HepG2 (cell line): Measurements from ENCODE around the gene YY1. TPM values are rescaled to one million over a fixed set of nuclear protein-coding genes. Genes with fewer than 3 reads are reported as not detected.

Experiments used
- ATAD3A ChIP-seq: sonication (generic); formaldehyde crosslinking; IDR thresholded peaks from 2 replicates; pipeline ENCODE4 v1.4.0; 2020; ENCODE audit warnings: missing genetic modification reagents
- CSRNP1 ChIP-seq: sonication (generic); formaldehyde crosslinking; IDR thresholded peaks from 2 replicates; pipeline ENCODE4 v1.8.1; 2023; ENCODE audit warnings: mild to moderate bottlenecking, missing genetic modification reagents
- EEA1 ChIP-seq: sonication (generic); formaldehyde crosslinking; IDR thresholded peaks from 2 replicates; pipeline ENCODE4 v1.5.1; 2020; ENCODE audit warnings: mild to moderate bottlenecking, missing genetic modification reagents, borderline replicate concordance
- KDM1A ChIP-seq: IDR thresholded peaks from 2 replicates; pipeline ENCODE4 v1.6.1; 2016; ENCODE audit warnings: missing compliant biosample characterization
- KLF16 ChIP-seq, 2 experiments: sonication (generic) in 1 of 2; formaldehyde crosslinking in 1 of 2; IDR thresholded peaks; 2 replicates each; pipeline versions ENCODE4 v1.6.1 to v1.8.0; 2016 to 2023; ENCODE audit warnings: missing genetic modification reagents in 2 of 2, missing compliant biosample characterization in 1 of 2
- MLX ChIP-seq: IDR thresholded peaks from 2 replicates; pipeline ENCODE4 v1.6.1; 2016
- NONO ChIP-seq, 2 experiments: fragments of 450-650 bp in 1 of 2; sonication (generic) in 1 of 2; formaldehyde crosslinking in 1 of 2; IDR thresholded peaks in 1 of 2; conservative IDR thresholded peaks in 1 of 2; 2 replicates each; pipeline versions ENCODE4 v1.6.1 to v1.8.0; 2017 to 2022; ENCODE audit warnings: mild to moderate bottlenecking in 1 of 2, missing genetic modification reagents in 1 of 2, moderate library complexity in 1 of 2
- PRDM4 ChIP-seq: sonication (generic); formaldehyde crosslinking; IDR thresholded peaks from 2 replicates; pipeline ENCODE4 v1.9.0; 2021; ENCODE audit warnings: missing genetic modification reagents, borderline replicate concordance
- SRY ChIP-seq: sonication (generic); formaldehyde crosslinking; IDR thresholded peaks from 2 replicates; pipeline ENCODE4 v1.8.0; 2022; ENCODE audit warnings: mild to moderate bottlenecking, missing genetic modification reagents
- YEATS2 ChIP-seq: sonication (generic); formaldehyde crosslinking; IDR thresholded peaks from 2 replicates; pipeline ENCODE4 v1.4.0; 2020; ENCODE audit warnings: missing genetic modification reagents, borderline replicate concordance
- ZFP36 ChIP-seq: fragments of 150-350 bp; IDR thresholded peaks from 2 replicates; pipeline ENCODE4 v1.6.1; 2018; ENCODE audit warnings: borderline replicate concordance, low read length, low read depth; ENCODE audit not compliant: partially characterized antibody
- ZFP36L1 ChIP-seq: sonication (generic); formaldehyde crosslinking; IDR thresholded peaks from 2 replicates; pipeline ENCODE4 v1.8.0; 2022; ENCODE audit warnings: mild to moderate bottlenecking, missing genetic modification reagents, moderate library complexity
- ZFP62 ChIP-seq: sonication (generic); formaldehyde crosslinking; IDR thresholded peaks from 2 replicates; pipeline ENCODE4 v1.4.0; 2020; ENCODE audit warnings: missing genetic modification reagents
- ZFY ChIP-seq: sonication (generic); formaldehyde crosslinking; IDR thresholded peaks from 2 replicates; pipeline ENCODE4 v1.4.0; 2020; ENCODE audit warnings: missing genetic modification reagents
- ZHX2 ChIP-seq, 2 experiments: sonication (generic) in 1 of 2; formaldehyde crosslinking in 1 of 2; IDR thresholded peaks; 2 replicates each; pipeline versions ENCODE4 v1.6.1 to v1.9.0; 2014 to 2022; ENCODE audit warnings: antibody characterized with exemption in 1 of 2, borderline replicate concordance in 1 of 2, inconsistent platforms in 1 of 2, low read depth in 1 of 2, missing genetic modification reagents in 1 of 2
- ZNF484 ChIP-seq: sonication (generic); formaldehyde crosslinking; IDR thresholded peaks from 2 replicates; pipeline ENCODE4 v1.5.1; 2020; ENCODE audit warnings: mild to moderate bottlenecking, low read depth, missing genetic modification reagents, borderline replicate concordance
- ZNF780A ChIP-seq: sonication (generic); formaldehyde crosslinking; IDR thresholded peaks from 2 replicates; pipeline ENCODE4 v1.8.0; 2022; ENCODE audit warnings: mild to moderate bottlenecking, missing genetic modification reagents, moderate library complexity
- ZSCAN12 ChIP-seq: sonication (generic); formaldehyde crosslinking; IDR thresholded peaks from 2 replicates; pipeline ENCODE4 v1.9.0; 2021; ENCODE audit warnings: mild to moderate bottlenecking, missing genetic modification reagents
- polyA plus RNA-seq, 8 experiments: library from polyadenylated mRNA; depleted of rRNA in 3 of 8; stranded (reverse) in 7 of 8; unstranded in 1 of 8; fragments of >200 nt; fragmentation: Illumina TruSeq in 4 of 8; extraction: Trizol in 4 of 8; gene quantifications; 2 replicates each; pipeline versions ENCODE4 v1.2.1 to v1.2.3, GENCODE V29; 2011 to 2016; ENCODE audit warnings: low read depth in 4 of 8, missing spikeins in 1 of 8, mixed read lengths in 1 of 8; ENCODE audit not compliant: insufficient read depth in 1 of 8
- total RNA-seq, 5 experiments: library from RNA; depleted of rRNA; stranded (reverse); fragments of >200 nt; fragmentation: Illumina TruSeq; extraction: Trizol; gene quantifications; 2 replicates each; pipeline ENCODE4 v1.2.3, GENCODE V29; 2016; ENCODE audit warnings: low read depth in 1 of 5

YY1 gene
- total and polyA plus RNA-seq, 2 of the 13 experiments (the other 11 are each of a cell fraction or from before 2014, with no cell fraction given) = 29.4 to 68.1 TPM

- TF ChIP-seq PRDM4 (CRISPR knock-in tag) (no peak), ATAD3A (CRISPR knock-in tag) (no peak), EEA1 (CRISPR knock-in tag) (peak; percentile 74; the same call in 1 of the 2 replicates), KLF16 (CRISPR knock-in tag; IDR thresholded peaks at IDR 0.05) (no peak), ZSCAN12 (CRISPR knock-in tag) (no peak), ZFY (CRISPR knock-in tag) (0 out of 2 replicates have a peak, but pooled peaks have one; percentile 33), ZFP36 (no peak), KDM1A (no peak), YEATS2 (no peak), ZNF484 (CRISPR knock-in tag) (no peak), MLX (CRISPR knock-in tag) (no peak), CSRNP1 (CRISPR knock-in tag) (peak; percentile 40; the same call in 1 of the 2 replicates), ZNF780A (CRISPR knock-in tag) (no peak), ZHX2 (IDR thresholded peaks at IDR 0.05; ENCODE audit: low read depth) (no peak), ZHX2 (CRISPR knock-in tag; IDR thresholded peaks at IDR 0.05; ENCODE audit: borderline replicate concordance) (no peak), ZFP36L1 (no peak), NONO (IDR thresholded peaks at IDR 0.05) (no peak), NONO (CRISPR knock-in tag; conservative IDR thresholded peaks at IDR 0.05) (peak; percentile 73), SRY (CRISPR knock-in tag) (peak; percentile 71; the same call in 1 of the 2 replicates), ZFP62 (CRISPR knock-in tag) (no peak)
Measured at GRCh38 chr14:100239211-100239839, 381 bp downstream of the YY1 start (continued).
